HG03097 (cell line): ENCODE data around the gene MAD1L1.
"Not testable (repeated sequence)": the region's sequence is repeated elsewhere in the genome, so short reads cannot be mapped to it uniquely, and the experiment has no call there.

Source experiments
- ATAC-seq: cut with Tn5 transposase; IDR thresholded peaks from one replicate; pipeline ENCODE4 v1.9.1; 2021; ENCODE audit not compliant: unreplicated experiment, low FRiP score

MAD1L1 gene

GRCh38 chr7:2075811-2076210 is 156.9 kb downstream of the MAD1L1 start:
- ATAC-seq = no peak

- ATAC-seq = no peak
Measured at GRCh38 chr7:2074691-2075090, 158.1 kb downstream of the MAD1L1 start.

GRCh38 chr7:2072798-2073197 is 159.9 kb downstream of the MAD1L1 start:
- no peak for ATAC-seq

DNA sequence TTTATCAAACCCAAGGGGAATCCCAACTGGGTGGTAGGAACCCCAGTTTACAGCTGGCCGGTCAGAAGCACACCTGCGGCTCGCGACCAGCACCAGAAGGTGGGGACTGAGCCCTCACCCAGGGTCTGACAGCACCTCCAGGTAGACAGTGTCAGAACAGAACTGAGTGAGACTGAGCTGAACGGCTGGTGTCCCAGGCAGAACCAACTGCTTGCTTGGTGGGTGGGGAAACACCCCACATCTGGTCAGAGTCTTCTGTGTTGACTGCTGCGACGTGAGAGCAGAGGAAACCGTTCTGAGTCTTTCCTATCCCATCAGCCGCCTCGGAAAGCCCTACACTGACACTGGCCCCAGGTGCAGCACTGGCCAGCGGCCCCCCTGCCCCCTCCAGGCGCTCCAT is 160.7 kb downstream of the MAD1L1 start:
- ATAC-seq = no peak

GRCh38 chr7:2071133-2071832 is 161.5 kb downstream of the MAD1L1 start:
- no peak for ATAC-seq

DNA sequence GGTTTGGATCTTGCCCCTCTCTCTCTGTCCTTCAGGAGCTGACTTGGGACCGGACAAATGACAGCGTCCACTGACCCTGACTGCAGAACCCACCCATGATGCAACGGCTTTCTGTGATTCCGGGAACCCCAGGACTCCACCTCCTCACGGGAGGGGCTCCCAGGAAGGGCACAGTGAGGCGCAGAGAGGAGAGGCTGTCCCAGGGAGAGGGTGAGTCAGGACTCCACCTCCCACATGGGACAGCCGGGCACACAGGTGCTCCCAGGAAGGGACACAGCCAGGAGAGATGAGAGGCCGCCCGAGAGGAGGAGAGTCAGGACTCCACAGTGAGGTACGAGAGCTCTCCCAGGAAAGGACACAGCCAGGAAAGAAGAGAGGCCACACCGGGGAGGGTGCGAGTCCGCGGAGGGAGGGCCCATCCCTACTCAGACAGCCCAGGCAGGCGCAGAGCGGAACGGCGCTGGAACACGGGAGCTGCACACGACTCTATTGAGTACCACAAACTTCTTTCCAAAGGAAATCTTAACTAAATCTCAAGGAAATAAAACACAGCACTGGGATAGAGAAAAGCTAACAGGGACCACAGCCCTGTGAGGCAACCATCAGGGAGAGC is 162.5 kb downstream of the MAD1L1 start:
- ATAC-seq = no peak

- no peak for ATAC-seq
Measured at GRCh38 chr7:2069472-2069860, 163.3 kb downstream of the MAD1L1 start.

DNA sequence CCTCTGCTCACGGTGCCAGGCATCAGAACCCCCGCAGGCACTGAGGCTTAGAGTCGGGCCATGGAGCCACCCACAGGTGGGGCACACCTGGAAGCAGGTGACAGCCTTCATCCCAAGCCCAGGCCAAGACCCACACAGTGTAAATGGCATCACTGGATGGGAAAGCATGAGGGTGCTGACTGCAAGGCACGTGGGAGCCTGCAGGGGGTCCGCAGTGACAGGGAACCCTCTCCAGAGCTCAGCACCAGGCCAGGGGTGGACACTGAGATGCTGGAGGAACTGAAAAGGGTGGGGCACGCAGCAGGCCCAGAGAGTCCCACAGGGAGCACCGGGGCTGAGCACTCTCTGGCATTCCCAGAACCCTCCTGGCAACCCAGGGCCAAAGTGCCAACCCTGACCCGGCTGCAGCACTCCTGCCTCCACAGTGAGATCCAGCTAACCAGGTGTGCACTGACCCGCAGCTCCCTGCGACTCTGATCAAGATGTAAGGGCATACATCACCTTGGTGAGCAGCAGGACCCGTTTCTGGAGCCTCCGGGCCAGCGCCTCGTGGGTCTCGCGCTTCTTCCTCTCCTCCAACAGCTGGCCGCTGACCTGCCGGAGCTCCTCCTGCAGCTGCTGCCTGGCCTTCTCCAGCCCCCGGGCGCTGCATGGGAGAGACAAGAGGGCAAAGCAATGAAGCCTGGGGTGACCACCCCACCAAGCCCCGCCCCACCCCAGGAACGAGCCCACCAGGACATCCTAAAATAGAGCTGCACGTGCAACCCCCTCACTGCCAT is 163.9 kb downstream of the MAD1L1 start:
- ATAC-seq = no peak

- ATAC-seq = no peak
Measured at GRCh38 chr7:2066251-2066919, 166.4 kb downstream of the MAD1L1 start.

DNA sequence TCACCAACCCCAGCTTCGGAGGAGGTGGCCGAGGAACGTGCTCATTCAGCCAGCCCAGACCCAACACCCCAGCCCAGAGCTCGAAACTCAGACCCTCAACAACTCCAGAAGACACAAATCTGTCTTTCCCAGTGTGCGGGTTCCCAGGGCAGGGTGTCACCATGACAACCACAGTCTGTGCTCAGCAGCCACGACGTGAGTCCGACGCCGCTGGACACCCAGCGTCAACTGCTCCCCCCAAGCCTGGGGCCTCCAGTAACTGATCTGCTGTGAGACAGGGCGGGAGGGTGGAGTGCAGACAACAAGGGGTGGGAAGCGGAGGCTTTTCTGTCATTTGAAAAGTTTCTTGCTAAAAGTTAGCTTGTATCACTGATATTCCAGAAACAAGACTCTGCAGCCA is 167.2 kb downstream of the MAD1L1 start:
- no peak for ATAC-seq

GRCh38 chr7:2063563-2064260 is 169.0 kb downstream of the MAD1L1 start:
- no peak for ATAC-seq

DNA sequence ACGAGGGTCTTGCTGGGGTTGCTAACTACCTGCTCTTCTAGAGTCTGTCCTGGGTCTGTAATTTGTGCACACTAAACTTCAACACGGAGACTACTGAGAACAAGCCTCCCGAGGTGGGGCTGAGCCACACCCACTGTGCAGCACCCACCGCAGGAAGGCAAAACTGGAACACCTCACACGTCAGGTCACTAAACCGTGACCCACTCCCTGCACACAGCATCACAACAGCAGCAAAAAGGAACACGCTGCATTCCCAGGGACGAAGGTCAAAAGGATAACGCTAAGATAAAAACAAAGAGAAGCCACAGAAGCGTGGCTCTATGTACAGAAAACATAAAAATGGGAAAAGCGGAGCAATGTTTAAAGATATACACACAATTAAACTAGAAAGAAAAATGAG is 170.1 kb downstream of the MAD1L1 start:
- ATAC-seq = no peak

DNA sequence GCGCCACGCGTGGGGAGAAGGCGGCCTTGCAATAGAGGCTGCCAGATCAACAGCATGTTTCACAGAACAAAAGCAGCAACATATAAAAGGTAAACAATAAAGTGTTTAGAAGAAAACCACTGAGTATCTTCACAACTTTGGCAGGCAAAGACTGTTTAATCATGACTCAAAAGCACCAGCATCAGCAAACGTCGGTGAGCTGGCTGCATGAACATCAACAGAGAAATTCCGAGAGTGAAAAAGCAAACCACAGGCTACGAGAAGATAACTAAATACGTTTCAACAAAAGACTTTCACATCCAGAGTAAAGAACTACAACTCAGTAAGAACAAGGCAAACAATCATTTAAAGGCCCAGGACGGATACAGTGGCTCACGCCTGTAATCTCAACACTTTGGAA is 172.0 kb downstream of the MAD1L1 start:
- no peak for ATAC-seq

GRCh38 chr7:2059964-2060700 is 172.6 kb downstream of the MAD1L1 start:
- ATAC-seq = no peak

DNA sequence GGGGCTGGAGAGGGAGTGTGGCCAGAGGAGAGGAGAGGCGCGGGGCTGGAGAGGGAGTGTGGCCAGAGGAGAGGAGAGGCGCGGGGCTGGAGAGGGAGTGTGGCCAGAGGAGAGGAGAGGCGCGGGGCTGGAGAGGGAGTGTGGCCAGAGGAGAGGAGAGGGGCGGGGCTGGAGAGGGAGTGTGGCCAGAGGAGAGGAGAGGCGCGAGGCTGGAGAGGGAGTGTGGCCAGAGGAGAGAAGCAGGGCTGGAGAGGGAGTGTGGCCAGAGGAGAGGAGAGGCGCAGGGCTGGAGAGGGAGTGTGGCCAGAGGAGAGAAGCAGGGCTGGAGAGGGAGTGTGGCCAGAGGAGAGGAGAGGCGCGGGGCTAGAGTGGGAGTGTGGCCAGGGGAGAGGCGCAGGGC is 174.5 kb downstream of the MAD1L1 start:
- not testable (repeated sequence) for ATAC-seq

DNA sequence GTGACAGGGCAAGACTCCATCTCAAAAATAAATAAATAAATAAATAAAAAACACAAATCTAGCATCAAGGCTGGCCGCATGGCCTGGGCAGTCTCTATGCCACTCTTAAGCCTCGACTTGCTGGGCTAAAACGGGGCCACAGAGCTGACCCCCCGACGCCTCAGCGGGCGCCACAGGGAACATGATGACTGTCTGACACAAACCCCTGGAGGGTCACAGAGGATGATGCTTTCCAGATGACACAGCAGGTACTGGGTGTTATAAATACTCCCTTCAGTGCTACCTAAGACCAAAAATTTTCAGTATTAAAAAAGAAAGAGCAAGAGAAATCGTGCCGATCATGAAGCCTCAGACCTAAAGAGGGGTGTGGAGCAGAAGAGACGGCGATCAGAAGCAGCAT is 176.8 kb downstream of the MAD1L1 start:
- no peak for ATAC-seq

- ATAC-seq = no peak
Measured at GRCh38 chr7:2054927-2055326, 177.8 kb downstream of the MAD1L1 start.

GRCh38 chr7:2053395-2053794 is 179.3 kb downstream of the MAD1L1 start:
- ATAC-seq = no peak

DNA sequence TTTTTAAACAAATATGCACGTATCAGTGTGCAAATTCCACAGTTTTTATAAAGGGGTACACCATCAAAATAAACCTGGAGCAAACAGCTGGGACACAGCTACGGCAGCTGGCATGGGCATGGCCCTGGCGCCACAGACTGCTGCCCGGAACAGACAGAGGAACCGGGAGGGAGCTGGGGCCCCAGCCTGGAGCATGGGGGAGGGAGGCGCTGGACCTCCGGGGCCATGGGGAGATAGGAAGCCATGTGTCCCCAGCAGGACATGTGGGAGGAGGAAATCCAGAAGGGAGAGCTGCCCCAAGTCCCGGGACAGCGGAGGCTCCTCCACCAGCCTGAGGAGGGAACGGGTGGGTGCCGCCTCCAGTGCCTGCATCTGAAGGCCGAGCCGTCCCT is 180.1 kb downstream of the MAD1L1 start:
- no peak for ATAC-seq
